GM18870 (cell line): Measurements from ENCODE around the gene KNDC1.
"Not testable (repeated sequence)": the region's sequence is repeated elsewhere in the genome, so short reads cannot be mapped to it uniquely, and the experiment has no call there.

ENCODE experiments used
- ATAC-seq: cut with Tn5 transposase; IDR thresholded peaks from one replicate; pipeline ENCODE4 v1.9.1; 2021; ENCODE audit warnings: moderate library complexity; ENCODE audit not compliant: unreplicated experiment

The KNDC1 gene

GRCh38 chr10:133174689-133175263 is 14.8 kb downstream of the KNDC1 start:
- ATAC-seq: no peak

- ATAC-seq: not testable (repeated sequence)
Observed at GRCh38 chr10:133175624-133176023, 15.6 kb downstream of the KNDC1 start.

- no peak for ATAC-seq
Observed at GRCh38 chr10:133176546-133176945, 16.5 kb downstream of the KNDC1 start.

- no peak for ATAC-seq
Observed at GRCh38 chr10:133177380-133178157, 17.6 kb downstream of the KNDC1 start.

GRCh38 chr10:133178357-133179127 is 18.5 kb downstream of the KNDC1 start:
- no peak for ATAC-seq

- no peak for ATAC-seq
Observed at GRCh38 chr10:133179128-133179520, 19.1 kb downstream of the KNDC1 start.

GRCh38 chr10:133179651-133180050 is 19.6 kb downstream of the KNDC1 start:
- ATAC-seq: no peak

GRCh38 chr10:133180192-133180964 is 20.4 kb downstream of the KNDC1 start:
- no peak for ATAC-seq

GRCh38 chr10:133180965-133181639 is 21.1 kb downstream of the KNDC1 start:
- no peak for ATAC-seq

- no peak for ATAC-seq
Observed at GRCh38 chr10:133182190-133182589, 22.2 kb downstream of the KNDC1 start.

GRCh38 chr10:133182791-133183645 is 23.0 kb downstream of the KNDC1 start:
- no peak for ATAC-seq

- no peak for ATAC-seq
Observed at GRCh38 chr10:133183646-133184378, 23.8 kb downstream of the KNDC1 start.

GRCh38 chr10:133184591-133185244 is 24.7 kb downstream of the KNDC1 start:
- ATAC-seq: no peak

- no peak for ATAC-seq
Observed at GRCh38 chr10:133185421-133185820, 25.4 kb downstream of the KNDC1 start.

- no peak for ATAC-seq
Observed at GRCh38 chr10:133185916-133186315, 25.9 kb downstream of the KNDC1 start.

- ATAC-seq: no peak
Observed at GRCh38 chr10:133186416-133187090, 26.5 kb downstream of the KNDC1 start.

- ATAC-seq: no peak
Observed at GRCh38 chr10:133187091-133187905, 27.3 kb downstream of the KNDC1 start.
